Measurements from ENCODE around the gene CLPTM1L.
"Not testable (repeated sequence)": the region's sequence is repeated elsewhere in the genome, so short reads cannot be mapped to it uniquely, and the experiment has no call there.

Gene CLPTM1L

DNA sequence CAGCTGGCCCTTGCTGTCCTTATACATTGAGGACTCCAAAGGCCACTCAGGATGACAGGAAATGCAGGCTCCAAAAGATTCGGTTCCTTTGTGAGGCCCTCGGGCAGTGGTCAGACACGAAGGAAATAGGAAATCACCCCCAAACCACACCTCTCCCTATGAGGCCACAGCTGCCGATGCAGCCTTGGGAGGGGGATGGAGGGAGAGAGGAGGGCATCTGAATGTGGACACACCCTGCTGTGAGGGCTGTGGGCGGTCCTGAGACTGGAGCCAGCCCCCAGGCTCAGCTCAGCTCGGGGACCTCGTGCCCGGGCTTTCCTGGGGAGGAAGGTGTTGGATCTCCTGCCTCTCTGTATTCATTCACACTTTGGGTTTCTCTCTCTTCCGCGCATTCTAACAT, 2.7 kb upstream of the CLPTM1L start:
- no peak overlapping the region for H3K27ac ChIP-seq
- TF ChIP-seq, protein P1, sequence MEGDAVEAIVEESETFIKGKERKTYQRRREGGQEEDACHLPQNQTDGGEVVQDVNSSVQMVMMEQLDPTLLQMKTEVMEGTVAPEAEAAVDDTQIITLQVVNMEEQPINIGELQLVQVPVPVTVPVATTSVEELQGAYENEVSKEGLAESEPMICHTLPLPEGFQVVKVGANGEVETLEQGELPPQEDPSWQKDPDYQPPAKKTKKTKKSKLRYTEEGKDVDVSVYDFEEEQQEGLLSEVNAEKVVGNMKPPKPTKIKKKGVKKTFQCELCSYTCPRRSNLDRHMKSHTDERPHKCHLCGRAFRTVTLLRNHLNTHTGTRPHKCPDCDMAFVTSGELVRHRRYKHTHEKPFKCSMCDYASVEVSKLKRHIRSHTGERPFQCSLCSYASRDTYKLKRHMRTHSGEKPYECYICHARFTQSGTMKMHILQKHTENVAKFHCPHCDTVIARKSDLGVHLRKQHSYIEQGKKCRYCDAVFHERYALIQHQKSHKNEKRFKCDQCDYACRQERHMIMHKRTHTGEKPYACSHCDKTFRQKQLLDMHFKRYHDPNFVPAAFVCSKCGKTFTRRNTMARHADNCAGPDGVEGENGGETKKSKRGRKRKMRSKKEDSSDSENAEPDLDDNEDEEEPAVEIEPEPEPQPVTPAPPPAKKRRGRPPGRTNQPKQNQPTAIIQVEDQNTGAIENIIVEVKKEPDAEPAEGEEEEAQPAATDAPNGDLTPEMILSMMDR (conservative IDR thresholded peaks at IDR 0.05) = no peak

DNA sequence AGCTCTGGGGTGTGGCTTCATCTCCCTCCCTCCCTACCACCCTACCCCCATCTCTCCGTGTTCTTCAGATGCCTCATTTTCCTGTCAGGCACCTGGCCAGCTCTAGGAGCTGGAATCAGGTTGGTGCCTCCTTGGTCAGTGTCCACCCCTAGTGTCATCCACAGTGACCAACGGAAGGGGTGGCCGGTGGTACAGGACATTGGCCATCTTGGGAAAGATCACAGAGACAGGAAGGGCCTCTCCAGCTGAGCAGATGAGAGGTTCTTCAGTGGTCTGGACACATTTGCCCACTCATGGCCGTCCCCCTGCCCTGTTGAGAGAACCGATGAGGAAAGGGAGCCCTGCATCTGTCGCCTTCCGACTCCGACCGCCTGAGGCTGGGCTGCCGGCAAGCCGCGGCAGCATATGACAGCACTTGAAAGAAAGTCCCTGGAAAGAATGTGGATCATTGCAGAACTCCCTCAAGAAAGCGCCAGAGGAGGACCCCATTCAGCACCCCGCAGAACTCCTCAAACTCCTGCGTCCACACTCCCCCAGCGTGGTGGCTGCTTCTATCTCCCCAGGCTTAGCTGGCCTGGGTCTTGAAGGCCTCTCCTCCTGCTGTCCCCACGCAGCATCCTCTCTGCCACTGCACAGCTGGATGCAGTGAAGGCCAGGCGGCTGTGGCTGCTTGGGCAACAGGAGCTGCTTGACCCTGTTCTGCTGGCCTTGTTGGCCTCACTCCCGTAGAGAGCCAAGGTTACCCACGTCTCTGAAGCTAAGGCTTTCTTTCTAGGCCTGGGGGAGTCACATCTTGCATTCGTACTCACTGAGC, 1.9 kb upstream of the CLPTM1L start:
- TF ChIP-seq, protein P1 (conservative IDR thresholded peaks at IDR 0.05) = no peak
- H3K27ac ChIP-seq = no peak overlapping the region

DNA sequence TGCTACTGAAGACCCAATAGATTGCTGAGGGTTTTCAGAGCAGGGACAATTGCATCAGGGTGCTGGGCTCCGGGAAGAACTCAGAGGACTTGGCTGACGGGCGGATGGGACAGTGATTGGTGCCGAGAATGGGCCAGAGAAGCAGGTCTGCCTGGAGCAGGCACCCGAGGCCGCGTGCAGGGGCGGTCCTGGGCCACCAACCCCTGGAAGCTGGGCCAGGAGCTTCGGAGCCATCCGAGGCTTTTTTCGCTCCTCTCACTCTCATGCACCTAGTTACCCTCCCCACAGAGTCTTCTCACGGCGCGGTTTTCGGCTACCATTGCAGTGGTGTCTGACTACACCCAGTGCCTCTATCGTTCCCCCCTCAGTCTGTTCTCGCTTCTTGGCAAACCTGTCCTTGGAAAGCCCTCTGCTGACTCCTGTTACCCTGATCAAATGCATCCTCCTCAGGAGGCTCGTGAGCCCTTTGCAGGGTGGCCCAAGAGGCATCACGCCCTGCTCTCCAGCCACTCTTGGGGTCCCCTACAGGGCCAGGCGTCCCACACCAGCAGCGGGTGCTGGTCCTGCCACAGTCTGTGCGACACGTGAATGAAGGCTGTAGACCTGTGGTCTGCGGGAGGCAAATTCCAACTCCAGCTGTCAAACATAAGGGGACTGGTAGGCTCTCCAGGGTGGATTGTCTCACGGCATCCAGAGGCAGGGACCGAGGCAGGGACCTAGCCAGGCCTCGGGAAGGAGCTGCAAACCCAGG, 1.2 kb upstream of the CLPTM1L start:
- peak overlapping the region; percentile 79; the same call in 1 of the 2 replicates for H3K27ac ChIP-seq
- TF ChIP-seq, protein P1 (conservative IDR thresholded peaks at IDR 0.05) = no peak

DNA sequence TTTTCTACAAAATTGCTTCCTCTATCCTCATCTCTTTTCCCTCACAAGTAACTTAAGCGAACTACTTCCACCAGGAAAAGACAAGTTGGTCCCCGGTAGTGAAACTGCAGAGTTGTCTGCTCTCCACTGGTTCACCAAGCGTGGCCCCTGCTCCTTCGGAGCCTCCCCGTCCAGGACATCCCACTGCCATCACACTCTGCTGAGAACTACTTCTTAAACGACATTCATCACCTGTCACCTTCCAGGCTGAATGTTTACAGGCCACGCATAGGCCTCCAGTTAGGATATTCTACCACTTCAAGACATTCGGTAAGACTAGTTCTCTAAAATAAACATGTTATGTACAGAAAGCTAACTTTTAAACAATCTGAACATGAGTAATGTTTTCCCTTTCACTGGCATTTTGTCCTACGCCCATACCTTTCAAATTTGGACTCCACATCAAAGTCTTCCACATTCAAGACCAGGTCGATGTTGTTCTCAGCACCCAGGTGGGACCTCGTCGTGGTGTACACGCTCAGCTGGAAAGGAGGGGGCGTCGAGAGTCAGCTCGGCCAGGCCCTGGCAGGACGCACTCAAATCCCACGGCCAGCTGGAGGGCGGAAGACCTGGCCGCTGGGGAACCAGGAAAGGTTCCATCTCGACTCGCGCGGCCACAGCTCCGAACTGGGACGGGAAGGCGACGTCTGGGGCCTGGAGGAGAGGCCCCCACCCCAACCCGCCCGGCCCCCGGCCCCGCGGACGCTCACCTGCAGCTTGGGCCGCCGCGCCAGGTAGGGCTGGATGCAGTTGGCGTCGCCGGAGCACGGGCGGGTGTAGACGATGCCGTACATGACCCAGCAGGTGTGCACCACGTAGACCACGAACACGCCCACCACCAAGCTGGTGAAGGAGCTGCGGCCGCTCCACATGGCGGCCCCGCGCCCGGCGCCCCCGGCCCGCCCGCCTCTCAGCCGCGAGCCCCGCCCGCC, 683 bp downstream of the CLPTM1L start:
- peak overlapping the region; percentile 79 for H3K27ac ChIP-seq
- TF ChIP-seq, protein P1 (conservative IDR thresholded peaks at IDR 0.05) = no peak

DNA sequence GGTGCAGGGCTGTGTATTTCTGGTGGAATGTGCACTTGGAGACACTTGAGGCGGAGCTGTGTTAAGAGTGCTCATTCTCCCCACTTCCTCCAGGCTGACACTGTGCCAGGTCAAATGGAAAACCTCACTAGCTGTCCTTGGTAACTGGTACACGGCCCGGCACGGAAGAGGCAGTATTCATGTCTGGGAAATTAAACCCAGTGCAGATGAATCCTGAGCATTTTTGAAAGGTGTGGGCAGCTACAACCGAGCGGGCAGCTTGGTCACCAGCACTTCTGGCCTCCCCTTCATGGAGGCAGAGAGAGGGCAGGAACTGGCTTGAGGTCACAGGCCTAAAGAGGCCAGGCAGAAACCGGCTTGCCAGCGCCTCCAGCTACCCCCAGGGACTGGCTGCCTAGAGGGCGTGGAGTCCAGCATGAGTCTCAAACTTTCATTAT, 1.6 kb downstream of the CLPTM1L start:
- peak overlapping the region; percentile 79; the same call in 1 of the 2 replicates for H3K27ac ChIP-seq

DNA sequence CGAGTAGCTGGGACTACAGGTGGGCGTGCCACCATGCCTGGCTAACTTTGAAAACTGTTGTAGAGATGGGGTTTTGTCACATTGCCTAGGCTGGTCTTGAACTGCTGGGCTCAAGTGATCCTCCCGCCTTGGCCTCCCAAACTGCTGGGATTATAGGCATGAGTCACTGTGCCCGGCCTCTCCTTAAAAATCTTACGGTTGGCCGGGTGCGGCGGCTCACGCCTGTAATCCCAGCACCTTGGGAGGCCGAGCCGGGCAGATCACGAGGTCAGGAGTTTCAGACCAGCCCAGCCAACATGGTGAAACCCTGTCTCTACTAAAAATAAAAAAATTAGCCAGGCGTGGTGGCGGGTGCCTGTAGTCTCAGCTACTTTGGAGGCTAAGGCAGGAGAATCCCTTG, 2.2 kb downstream of the CLPTM1L start:
- not testable (repeated sequence) for H3K27ac ChIP-seq

More for the DNA sequence above, 1.6 kb downstream of the CLPTM1L start:
- TF ChIP-seq, protein P1 (conservative IDR thresholded peaks at IDR 0.05) = no peak

DNA sequence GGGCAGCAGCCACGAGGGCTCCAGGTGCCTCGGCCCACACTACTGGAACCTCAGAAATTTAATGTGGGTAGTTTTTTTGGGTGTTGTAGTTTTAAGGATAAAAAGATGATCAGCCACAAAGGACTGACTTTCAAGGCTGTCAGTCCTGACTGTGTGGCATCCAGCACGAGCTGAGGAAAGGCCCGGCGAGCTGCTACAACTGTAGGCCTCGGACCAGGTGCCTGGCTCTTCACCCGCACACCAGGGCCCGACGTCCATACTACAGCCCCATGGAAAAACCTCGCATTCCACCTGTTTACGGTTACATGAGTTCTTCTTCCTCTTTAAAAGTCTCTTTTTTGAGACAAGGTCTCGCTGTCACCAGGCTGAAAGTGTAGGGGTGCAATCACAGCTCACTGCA, 2.6 kb downstream of the CLPTM1L start:
- TF ChIP-seq, protein P1 (conservative IDR thresholded peaks at IDR 0.05) = no peak
- no peak overlapping the region for H3K27ac ChIP-seq

All from VCaP (cell line).